ENCODE data around the gene HK1. TPM values are rescaled to one million over a fixed set of nuclear protein-coding genes. Genes with fewer than 3 reads are reported as not detected.

Gene HK1
- total RNA-seq, 1 experiment from 2014 or later: 140 TPM

GRCh38 chr10:69295027-69295636, 16.8 kb downstream of the HK1 start:
- Histone ChIP-seq H4K20me1 (ENCODE audit: insufficient read depth) (no peaks in the 10 kb centered on the region), H3K79me2 (ENCODE audit: low read depth) (no peaks in the 10 kb centered on the region), H3K4me3 (no peak overlapping the region), H3K27ac (no peak overlapping the region), H3K27me3 (ENCODE audit: insufficient read depth, low read depth) (no peaks in the 10 kb centered on the region), H3K4me2 (no peak overlapping the region), H3K9me3 (ENCODE audit: insufficient read depth, low read depth) (no peaks in the 10 kb centered on the region), H3K9me2 (ENCODE audit: insufficient read depth) (no peaks in the 10 kb centered on the region), H2AFZ (no peak overlapping the region), H3K36me3 (ENCODE audit: low read depth) (no peaks in the 10 kb centered on the region), H3K4me1 (replicated peaks; ENCODE audit: insufficient read depth) (no peaks in the 10 kb centered on the region), H3F3A (ENCODE audit: insufficient read depth, low read depth) (no peaks in the 10 kb centered on the region)
- CTCF ChIA-PET: no interaction called here
- no peak for DNase-seq
- TF ChIP-seq CTCF (conservative IDR thresholded peaks at IDR 0.05) (no peak), EZH2 (IDR thresholded peaks at IDR 0.05; ENCODE audit: low read depth) (no peak)
- no TSS peak for BruUV-seq (replicated peaks)
- intact Hi-C loops (cut with micrococcal nuclease; ENCODE audit: unreplicated experiment): no loop called here
- POLR2A ChIA-PET (ENCODE audit: unreplicated experiment): no interaction called here

- Histone ChIP-seq H3K36me3 (ENCODE audit: low read depth) (no peaks in the 10 kb centered on the region), H3K27ac (no peak overlapping the region), H3K4me3 (no peak overlapping the region), H3K9me3 (ENCODE audit: insufficient read depth, low read depth) (no peaks in the 10 kb centered on the region), H3K9me2 (ENCODE audit: insufficient read depth) (no peaks in the 10 kb centered on the region), H4K20me1 (ENCODE audit: insufficient read depth) (no peaks in the 10 kb centered on the region), H2AFZ (no peak overlapping the region), H3K79me2 (ENCODE audit: low read depth) (no peaks in the 10 kb centered on the region), H3K4me2 (no peak overlapping the region), H3K27me3 (ENCODE audit: insufficient read depth, low read depth) (no peaks in the 10 kb centered on the region), H3K4me1 (replicated peaks; ENCODE audit: insufficient read depth) (peaks cover 15% of the 10 kb centered on the region), H3F3A (ENCODE audit: insufficient read depth, low read depth) (0 out of 2 replicates have a peak, but pooled peaks cover 3% of the 10 kb centered on the region)
- no peak for TF ChIP-seq EZH2 (IDR thresholded peaks at IDR 0.05; ENCODE audit: low read depth)
- no peak for TF ChIP-seq CTCF (conservative IDR thresholded peaks at IDR 0.05)
- intact Hi-C loops (cut with micrococcal nuclease; ENCODE audit: unreplicated experiment): no loop called here
- no TSS peak for BruUV-seq (replicated peaks)
- CTCF ChIA-PET: no interaction called here
- POLR2A ChIA-PET (ENCODE audit: unreplicated experiment): no interaction called here
- DNase-seq: no peak
These were observed 25.3 kb downstream of the HK1 start for GRCh38 chr10:69303632-69304051.

GRCh38 chr10:69306421-69306820, 28.1 kb downstream of the HK1 start:
- Histone ChIP-seq H3K4me2 (no peak overlapping the region), H3F3A (ENCODE audit: insufficient read depth, low read depth) (0 out of 2 replicates have a peak, but pooled peaks cover 3% of the 10 kb centered on the region), H3K9me2 (ENCODE audit: insufficient read depth) (no peaks in the 10 kb centered on the region), H4K20me1 (ENCODE audit: insufficient read depth) (no peaks in the 10 kb centered on the region), H2AFZ (no peak overlapping the region), H3K9me3 (ENCODE audit: insufficient read depth, low read depth) (no peaks in the 10 kb centered on the region), H3K36me3 (ENCODE audit: low read depth) (no peaks in the 10 kb centered on the region), H3K4me3 (no peak overlapping the region), H3K79me2 (ENCODE audit: low read depth) (no peaks in the 10 kb centered on the region), H3K4me1 (replicated peaks; ENCODE audit: insufficient read depth) (peaks cover 15% of the 10 kb centered on the region), H3K27ac (no peak overlapping the region), H3K27me3 (ENCODE audit: insufficient read depth, low read depth) (no peaks in the 10 kb centered on the region)
- intact Hi-C loops (cut with micrococcal nuclease; ENCODE audit: unreplicated experiment): no loop called here
- BruUV-seq (replicated peaks): no TSS peak
- TF ChIP-seq CTCF (conservative IDR thresholded peaks at IDR 0.05): no peak
- no peak for TF ChIP-seq EZH2 (IDR thresholded peaks at IDR 0.05; ENCODE audit: low read depth)
- ChIA-PET POLR2A (ENCODE audit: unreplicated experiment) (no interaction called here), CTCF (no interaction called here)
- no peak for DNase-seq
